Measurements from ENCODE around the gene WDR6.

DNA sequence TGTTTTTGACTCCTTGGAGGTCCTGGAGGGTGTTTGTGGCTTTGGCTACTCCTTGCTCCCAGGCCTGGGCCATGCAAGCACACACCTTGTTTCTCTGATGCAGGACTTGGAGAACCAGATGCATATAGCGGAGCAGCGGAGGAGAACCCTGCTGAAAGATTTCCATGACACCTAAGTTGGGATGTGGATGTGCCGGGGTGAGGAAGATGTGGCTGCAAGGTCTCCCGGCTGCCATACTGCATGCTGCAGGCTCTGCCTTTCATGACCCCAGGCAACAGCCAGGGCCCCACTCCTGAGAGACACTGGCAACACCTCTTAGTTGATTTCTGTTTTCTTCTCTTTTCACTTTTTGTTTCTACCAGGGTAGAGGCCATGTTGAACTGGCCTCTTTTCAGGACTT, 24.1 kb upstream of the WDR6 start:
- TF ChIP-seq TAF1 (IDR thresholded peaks at IDR 0.05; ENCODE audit: borderline replicate concordance, insufficient read depth, low read length) = no peak
- TF ChIP-seq, protein P1, sequence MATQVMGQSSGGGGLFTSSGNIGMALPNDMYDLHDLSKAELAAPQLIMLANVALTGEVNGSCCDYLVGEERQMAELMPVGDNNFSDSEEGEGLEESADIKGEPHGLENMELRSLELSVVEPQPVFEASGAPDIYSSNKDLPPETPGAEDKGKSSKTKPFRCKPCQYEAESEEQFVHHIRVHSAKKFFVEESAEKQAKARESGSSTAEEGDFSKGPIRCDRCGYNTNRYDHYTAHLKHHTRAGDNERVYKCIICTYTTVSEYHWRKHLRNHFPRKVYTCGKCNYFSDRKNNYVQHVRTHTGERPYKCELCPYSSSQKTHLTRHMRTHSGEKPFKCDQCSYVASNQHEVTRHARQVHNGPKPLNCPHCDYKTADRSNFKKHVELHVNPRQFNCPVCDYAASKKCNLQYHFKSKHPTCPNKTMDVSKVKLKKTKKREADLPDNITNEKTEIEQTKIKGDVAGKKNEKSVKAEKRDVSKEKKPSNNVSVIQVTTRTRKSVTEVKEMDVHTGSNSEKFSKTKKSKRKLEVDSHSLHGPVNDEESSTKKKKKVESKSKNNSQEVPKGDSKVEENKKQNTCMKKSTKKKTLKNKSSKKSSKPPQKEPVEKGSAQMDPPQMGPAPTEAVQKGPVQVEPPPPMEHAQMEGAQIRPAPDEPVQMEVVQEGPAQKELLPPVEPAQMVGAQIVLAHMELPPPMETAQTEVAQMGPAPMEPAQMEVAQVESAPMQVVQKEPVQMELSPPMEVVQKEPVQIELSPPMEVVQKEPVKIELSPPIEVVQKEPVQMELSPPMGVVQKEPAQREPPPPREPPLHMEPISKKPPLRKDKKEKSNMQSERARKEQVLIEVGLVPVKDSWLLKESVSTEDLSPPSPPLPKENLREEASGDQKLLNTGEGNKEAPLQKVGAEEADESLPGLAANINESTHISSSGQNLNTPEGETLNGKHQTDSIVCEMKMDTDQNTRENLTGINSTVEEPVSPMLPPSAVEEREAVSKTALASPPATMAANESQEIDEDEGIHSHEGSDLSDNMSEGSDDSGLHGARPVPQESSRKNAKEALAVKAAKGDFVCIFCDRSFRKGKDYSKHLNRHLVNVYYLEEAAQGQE (IDR thresholded peaks at IDR 0.05; ENCODE audit: insufficient read depth in 1 of 2, low read depth in 2 of 2, low read length in 2 of 2) = no peak
